OCI-M1 (cell line): ENCODE measurements around the gene PRDM2.
"Not testable (repeated sequence)": the region's sequence is repeated elsewhere in the genome, so short reads cannot be mapped to it uniquely, and the experiment has no call there.

ENCODE experiments used
- DNase-seq: peaks from one replicate; lab custom pipeline; 2025; lab: John Stamatoyannopoulos, UW

PRDM2 gene

GRCh38 chr1:13700521-13701270 is 708 bp downstream of the PRDM2 start:
- peak; percentile 41 for DNase-seq

- no peak for DNase-seq
These were observed 1.3 kb downstream of the PRDM2 start for GRCh38 chr1:13701271-13701640.

GRCh38 chr1:13702425-13703127 is 2.6 kb downstream of the PRDM2 start:
- DNase-seq: no peak

GRCh38 chr1:13703128-13703513 is 3.1 kb downstream of the PRDM2 start:
- no peak for DNase-seq

GRCh38 chr1:13703558-13704490 is 3.8 kb downstream of the PRDM2 start:
- no peak for DNase-seq

- no peak for DNase-seq
These were observed 6.1 kb downstream of the PRDM2 start for GRCh38 chr1:13706046-13706445.

GRCh38 chr1:13707164-13707563 is 7.2 kb downstream of the PRDM2 start:
- DNase-seq: no peak

- DNase-seq: no peak
These were observed 8.5 kb downstream of the PRDM2 start for GRCh38 chr1:13708380-13708982.

- DNase-seq: no peak
These were observed 10.1 kb downstream of the PRDM2 start for GRCh38 chr1:13710086-13710485.

- DNase-seq: no peak
These were observed 14.9 kb downstream of the PRDM2 start for GRCh38 chr1:13714851-13715250.

- not testable (repeated sequence) for DNase-seq
These were observed 15.8 kb downstream of the PRDM2 start for GRCh38 chr1:13715616-13716287.

- DNase-seq: no peak
These were observed 22.9 kb downstream of the PRDM2 start for GRCh38 chr1:13722808-13723360.

GRCh38 chr1:13723810-13724209 is 23.8 kb downstream of the PRDM2 start:
- DNase-seq: no peak

GRCh38 chr1:13725714-13726175 is 25.8 kb downstream of the PRDM2 start:
- DNase-seq: peak; percentile 26

- no peak for DNase-seq
These were observed 28.2 kb downstream of the PRDM2 start for GRCh38 chr1:13728091-13728715.

- DNase-seq: no peak
These were observed 30.3 kb downstream of the PRDM2 start for GRCh38 chr1:13730291-13730690.

GRCh38 chr1:13730751-13731482 is 30.9 kb downstream of the PRDM2 start:
- DNase-seq: no peak

GRCh38 chr1:13731897-13732296 is 31.9 kb downstream of the PRDM2 start:
- DNase-seq: no peak

- no peak for DNase-seq
These were observed 33.1 kb downstream of the PRDM2 start for GRCh38 chr1:13732971-13733667.
